HL-60 (cell line): ENCODE results near the gene CYGB.

Experiments used
- CTCF ChIP-seq: IDR thresholded peaks from one replicate; pipeline ENCODE4 v1.5.1; 2011; ENCODE audit warnings: low read length, control low read depth, inconsistent platforms; ENCODE audit not compliant: insufficient read depth
- GABPA ChIP-seq: IDR thresholded peaks from 2 replicates; pipeline ENCODE4 v1.6.1; 2012; ENCODE audit warnings: low read depth
- REST ChIP-seq: IDR thresholded peaks from 2 replicates; pipeline ENCODE4 v1.6.1; 2012; ENCODE audit warnings: low read depth; ENCODE audit not compliant: insufficient replicate concordance

- no peak for TF ChIP-seq GABPA
- TF ChIP-seq CTCF = no peak
- TF ChIP-seq REST = no peak
Measured at GRCh38 chr17:76495663-76496400, 41.7 kb downstream of the CYGB start.
